ENCODE results near the gene LOXHD1.

LOXHD1 gene

DNA sequence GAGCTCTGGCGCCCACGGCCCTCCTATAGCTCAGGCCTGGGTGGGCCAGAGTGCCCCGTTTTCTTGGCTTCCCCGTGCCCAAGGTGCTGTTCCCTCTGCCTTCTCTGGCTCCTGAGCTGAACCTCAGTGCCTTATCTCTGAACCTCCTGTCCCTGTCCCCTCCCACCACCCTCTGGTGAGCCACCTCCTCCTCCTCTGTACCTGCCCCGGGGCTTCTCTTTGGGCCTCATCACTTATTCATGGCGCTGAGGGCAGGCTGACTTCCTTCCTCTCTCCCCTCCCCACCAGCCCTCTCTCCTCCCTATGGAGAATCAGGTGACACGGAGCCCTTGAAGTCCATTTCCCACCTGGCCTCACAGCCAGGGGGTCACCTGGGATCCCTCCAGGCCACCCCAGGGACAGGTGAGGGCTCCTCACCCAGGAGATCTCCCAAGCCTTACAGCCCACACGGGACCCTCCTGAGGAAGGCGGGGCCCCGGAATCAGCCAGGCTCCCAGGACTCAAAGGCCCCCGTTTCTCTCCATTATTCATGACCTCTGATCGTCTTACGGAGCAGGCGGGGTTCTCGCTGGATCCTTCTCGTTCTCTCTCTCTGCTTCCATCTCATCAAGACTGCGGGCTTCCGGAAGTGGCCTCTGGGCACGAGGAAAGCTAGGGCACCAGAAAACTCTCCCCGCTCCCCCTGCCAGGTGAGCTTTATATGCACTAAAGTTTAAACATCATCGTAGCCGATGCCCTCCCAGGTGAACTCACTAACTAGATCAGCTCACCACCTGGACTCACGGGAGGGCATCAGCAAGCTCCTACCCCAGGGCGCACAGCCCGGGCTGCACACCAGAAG, at the start of gene LOXHD1:
Gene LOXHD1, minus strand, starts transcription at position 106 of the 841 bp plus-strand sequence. CDS start 187 bp downstream, outside the sequence.
- in situ Hi-C loops (cut with HindIII; ENCODE audit: low sequenced_read_pairs): loop anchor here (5.0 kb wide), 1 partner anchor 510 kb away; no protein-coding TSS in a partner anchor

DNA sequence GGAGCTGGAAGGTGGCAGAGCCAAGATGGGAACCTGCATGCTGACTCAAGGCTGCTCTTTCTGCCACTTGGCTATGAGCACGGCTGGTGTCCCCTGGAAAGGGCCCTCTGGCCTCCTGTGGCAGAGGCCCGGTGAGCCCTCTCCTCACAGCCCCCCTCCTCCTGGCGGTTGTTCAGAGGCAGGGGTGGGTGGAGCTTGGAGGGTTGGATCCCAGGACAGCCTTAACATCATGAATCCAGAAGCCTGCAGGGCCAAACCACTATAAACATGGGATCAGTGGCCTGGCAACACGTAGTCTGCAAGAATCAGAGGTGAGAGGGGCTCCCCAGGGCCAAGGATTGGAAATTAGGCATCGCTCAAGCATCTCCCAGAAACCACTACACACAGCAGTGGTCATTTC, 48.5 kb upstream of the LOXHD1 start:
- in situ Hi-C loops (cut with HindIII; ENCODE audit: low sequenced_read_pairs): no loop called here

DNA sequence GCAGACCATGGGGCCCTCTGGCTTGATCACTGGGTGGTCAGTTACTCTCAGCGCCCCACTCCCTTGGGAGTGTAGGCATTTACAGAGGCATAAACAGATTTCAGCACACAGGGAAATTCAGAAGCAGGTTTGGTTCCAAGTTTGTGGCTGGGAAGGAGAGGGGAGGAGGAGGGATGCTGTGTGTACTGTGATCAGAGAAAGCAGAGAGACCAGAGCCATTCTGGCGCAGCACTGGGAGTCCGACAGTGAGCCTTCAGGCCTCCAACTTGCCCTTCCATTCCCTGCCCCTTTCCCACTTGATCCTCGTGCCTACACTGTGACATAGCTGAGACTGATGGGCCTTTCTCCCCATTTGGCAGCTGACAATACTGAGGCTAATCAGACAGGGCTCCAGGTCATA, 47.8 kb upstream of the LOXHD1 start:
- in situ Hi-C loops (cut with HindIII; ENCODE audit: low sequenced_read_pairs): no loop called here

- in situ Hi-C loops (cut with HindIII; ENCODE audit: low sequenced_read_pairs): no loop called here
Measured at GRCh38 chr18:46704189-46704588, 47.2 kb upstream of the LOXHD1 start.

DNA sequence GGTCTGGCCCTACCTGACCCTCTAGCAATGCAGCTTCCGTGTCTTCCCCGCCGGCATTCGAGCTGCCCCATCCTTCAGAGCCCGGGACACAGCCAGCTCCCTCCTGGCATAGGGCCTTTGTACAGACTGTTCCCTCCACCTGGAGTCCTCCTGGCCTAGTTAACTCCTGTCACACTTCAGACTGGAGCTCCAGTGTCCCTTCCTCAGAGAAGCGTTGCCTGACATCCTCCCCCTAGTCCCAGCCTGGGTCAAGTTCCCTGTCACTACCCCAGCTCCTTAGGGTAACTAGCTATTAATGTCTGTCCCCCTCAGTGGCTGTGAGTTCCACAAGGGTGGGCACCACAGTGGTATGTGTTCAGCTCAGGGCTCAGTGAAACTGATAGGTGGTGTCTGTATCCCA, 45.5 kb upstream of the LOXHD1 start:
- in situ Hi-C loops (cut with HindIII; ENCODE audit: low sequenced_read_pairs): no loop called here

DNA sequence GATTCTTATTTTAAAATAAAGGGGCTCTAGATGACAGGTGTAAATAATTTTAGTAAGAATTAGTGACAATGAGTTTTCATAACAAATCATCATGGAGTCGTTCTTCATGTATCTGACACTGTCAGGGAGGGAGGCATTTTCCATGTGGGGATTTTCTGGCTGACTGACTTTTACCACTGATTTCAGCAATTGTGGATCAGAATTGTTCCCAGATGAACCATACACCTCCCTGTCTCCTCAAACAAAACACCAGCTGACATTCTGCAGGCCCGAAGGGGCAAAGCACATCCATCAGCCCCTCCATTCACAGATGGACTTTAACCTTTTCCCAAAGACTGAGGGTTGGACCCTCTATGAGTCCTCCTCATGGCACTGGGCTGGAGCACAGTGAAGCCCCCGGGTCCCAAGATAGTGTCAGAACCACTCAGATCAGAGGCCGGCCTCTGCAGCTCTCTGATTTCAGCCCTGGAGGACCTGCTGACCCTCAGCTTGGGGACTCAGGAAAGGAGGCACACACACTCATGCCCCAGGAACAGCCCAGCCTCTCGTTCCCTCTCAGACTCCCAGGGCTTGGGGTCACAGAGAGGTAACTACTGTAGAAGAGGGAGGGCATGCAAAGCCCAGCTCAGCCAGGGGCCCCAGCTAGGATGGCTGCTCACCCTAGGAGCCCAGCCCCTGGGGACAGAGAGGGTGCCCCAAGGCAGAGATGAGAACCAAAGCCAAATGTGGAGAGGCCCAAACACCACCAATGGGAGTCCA, 43.2 kb upstream of the LOXHD1 start:
- in situ Hi-C loops (cut with HindIII; ENCODE audit: low sequenced_read_pairs): no loop called here

DNA sequence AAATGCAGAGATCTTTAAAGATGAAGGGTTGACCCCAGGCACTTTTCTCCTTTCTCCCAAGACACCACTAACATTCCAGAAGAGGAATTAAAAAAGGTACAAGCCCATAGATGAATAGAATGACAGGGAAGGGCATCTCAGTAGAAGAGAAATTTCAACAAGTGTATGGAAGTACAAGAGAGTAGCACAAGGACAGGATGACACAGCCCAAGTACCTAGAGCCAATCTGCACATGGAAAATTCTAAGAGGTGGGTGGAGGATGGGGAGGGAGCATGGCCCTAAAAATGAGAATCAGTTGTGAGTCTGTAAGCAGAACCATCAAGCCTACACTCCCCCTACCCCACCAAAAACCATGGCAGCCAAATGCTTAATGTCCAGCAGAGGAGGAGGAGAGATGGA, 39.7 kb upstream of the LOXHD1 start:
- in situ Hi-C loops (cut with HindIII; ENCODE audit: low sequenced_read_pairs): no loop called here

DNA sequence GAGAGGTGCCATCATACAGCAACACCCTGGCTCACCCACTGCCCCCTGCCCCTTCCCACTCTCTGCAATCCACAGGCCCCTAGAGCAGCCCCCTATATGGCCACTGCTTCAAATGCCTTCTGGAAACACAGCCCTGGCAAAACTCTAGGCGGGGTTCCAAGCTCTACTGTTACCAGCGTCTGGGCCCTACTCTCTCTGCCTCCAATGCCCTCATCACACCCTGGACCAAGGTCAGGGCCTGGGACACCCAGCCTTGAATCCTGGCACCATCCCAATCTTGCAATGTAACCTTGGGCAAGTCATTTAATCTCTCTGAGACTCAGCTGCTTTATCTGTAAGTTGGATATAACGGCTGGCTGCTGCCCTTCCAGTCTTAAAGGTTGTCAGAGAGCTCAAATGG, 39.2 kb upstream of the LOXHD1 start:
- in situ Hi-C loops (cut with HindIII; ENCODE audit: low sequenced_read_pairs): no loop called here

DNA sequence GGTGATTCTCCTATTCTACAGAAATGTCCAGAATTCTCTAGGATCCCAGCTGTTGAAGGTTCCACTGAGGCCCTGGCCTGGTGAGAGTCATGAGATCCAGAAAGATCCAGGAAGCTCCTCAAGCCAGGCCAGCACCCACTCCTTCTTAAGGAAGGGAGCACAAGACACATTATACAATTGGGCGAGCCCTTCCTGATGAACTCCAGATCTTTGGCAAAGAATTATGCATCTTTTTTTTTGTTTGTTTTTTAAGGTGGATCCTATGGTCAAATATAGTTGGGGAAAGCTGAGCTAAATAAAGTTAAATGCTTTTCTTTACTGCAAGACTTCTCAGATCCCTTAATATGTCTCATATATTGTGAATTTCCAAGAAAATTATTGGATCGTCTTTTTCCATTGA, 37.0 kb upstream of the LOXHD1 start:
- in situ Hi-C loops (cut with HindIII; ENCODE audit: low sequenced_read_pairs): no loop called here

DNA sequence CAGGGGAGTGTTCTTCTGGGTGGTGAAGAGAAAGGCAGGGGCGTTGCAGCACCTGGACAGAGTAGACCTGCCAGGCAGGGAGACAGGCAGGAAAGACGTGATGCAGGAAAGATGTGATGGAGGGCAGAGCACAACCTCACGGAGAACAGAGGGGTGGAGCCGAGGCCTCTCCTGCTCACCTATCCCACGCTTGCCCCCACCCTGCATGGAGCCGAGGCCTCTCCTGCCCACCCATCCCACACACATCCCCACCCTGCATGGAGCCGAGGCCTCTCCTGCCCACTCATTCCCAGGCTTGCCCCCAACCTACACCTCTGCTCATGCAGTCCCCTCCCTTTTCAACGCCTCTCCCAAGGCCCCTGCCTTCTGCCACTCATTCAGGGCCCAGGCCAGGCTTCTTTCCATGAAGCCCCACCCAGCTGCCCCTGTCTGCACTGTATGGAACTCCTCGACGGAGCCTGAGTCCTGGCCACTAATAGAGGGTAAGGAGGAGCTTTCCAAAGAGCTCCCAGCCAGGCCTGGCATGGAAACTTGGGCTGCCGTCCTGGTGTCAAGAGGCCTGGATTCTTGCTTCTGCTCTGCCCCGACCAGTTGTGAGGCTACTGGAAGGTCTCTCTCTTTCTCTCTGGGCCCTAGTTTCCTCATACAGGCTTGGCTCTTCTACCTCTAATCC, 32.0 kb upstream of the LOXHD1 start:
- in situ Hi-C loops (cut with HindIII; ENCODE audit: low sequenced_read_pairs): no loop called here

GRCh38 chr18:46686186-46686585, 29.2 kb upstream of the LOXHD1 start:
- in situ Hi-C loops (cut with HindIII; ENCODE audit: low sequenced_read_pairs): no loop called here

- in situ Hi-C loops (cut with HindIII; ENCODE audit: low sequenced_read_pairs): no loop called here
Measured at GRCh38 chr18:46683252-46683651, 26.2 kb upstream of the LOXHD1 start.

DNA sequence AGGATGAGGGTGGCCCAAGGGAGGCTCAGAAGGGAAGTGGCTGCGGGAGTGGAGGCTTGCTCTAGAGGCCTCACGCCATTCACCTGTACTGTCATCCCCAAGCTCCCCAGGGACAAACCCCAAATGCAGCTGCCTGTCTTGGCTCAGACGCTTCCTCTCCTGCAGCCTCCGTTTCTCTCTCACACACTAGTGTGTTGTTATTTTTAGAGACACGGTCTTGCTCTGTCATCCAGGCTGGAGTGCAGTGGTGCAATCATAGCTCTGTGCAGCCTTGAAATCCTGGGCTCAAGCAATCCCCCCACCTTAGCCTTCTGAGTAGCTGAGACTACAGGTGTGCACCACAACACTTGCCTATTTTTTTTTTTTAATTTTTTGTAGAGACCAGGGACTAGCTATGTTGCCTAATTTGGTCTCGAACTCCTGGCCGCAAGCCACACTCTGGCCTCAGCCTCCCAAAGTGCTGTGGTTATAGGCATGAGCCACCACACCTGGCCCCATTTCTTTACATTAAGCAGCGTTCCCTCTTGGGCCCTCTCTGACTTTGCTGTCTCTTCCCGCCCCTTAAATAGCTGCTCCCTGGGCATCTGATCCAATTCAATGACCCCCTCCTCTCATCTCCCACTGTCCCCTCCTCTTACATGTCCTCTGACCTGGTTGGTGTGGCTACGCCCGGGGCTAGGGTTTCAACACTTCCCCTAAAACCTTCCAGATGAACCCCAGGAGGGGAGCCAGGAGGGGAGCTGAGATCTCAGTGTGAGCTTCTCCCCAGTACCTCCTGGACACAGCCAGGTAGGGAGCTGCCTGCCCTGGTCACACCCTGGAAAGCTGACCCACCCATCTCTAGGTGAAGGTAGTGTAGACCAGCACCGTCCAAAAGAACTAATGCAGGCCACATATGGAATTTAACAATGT, 24.0 kb upstream of the LOXHD1 start:
- in situ Hi-C loops (cut with HindIII; ENCODE audit: low sequenced_read_pairs): no loop called here

GRCh38 chr18:46679846-46680598, 23.0 kb upstream of the LOXHD1 start:
- in situ Hi-C loops (cut with HindIII; ENCODE audit: low sequenced_read_pairs): no loop called here

DNA sequence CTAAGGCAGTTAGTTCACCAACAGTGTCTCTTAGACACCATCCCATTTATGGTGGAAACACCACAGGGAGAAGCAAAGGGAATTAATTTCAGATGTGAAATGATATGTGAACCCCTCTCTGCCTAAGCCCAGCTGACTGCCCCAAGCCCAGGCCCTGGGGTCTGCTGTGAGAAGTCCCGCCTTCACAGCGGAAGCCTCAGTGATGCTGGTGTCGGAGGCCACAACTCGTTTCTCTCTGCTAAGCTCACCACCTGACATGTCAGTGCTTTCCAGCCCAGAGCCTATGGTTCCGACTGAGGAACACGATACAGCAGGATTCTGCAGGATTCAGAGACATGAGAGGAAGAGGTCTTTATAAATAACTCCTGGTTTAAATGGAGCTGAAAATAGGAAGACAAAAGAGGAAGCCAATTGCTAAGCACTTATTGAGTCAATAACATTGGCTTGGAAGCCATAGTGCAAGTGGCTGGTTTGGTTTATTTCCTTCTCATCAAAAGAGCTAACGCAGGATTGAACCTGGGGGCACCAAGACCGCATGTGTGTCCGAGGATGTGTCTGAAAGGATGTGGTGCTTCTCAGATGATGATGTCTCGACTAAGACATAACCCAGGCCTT, 21.9 kb upstream of the LOXHD1 start:
- in situ Hi-C loops (cut with HindIII; ENCODE audit: low sequenced_read_pairs): no loop called here

GRCh38 chr18:46678041-46678440, 21.0 kb upstream of the LOXHD1 start:
- in situ Hi-C loops (cut with HindIII; ENCODE audit: low sequenced_read_pairs): no loop called here

GRCh38 chr18:46677611-46678010, 20.6 kb upstream of the LOXHD1 start:
- in situ Hi-C loops (cut with HindIII; ENCODE audit: low sequenced_read_pairs): no loop called here

DNA sequence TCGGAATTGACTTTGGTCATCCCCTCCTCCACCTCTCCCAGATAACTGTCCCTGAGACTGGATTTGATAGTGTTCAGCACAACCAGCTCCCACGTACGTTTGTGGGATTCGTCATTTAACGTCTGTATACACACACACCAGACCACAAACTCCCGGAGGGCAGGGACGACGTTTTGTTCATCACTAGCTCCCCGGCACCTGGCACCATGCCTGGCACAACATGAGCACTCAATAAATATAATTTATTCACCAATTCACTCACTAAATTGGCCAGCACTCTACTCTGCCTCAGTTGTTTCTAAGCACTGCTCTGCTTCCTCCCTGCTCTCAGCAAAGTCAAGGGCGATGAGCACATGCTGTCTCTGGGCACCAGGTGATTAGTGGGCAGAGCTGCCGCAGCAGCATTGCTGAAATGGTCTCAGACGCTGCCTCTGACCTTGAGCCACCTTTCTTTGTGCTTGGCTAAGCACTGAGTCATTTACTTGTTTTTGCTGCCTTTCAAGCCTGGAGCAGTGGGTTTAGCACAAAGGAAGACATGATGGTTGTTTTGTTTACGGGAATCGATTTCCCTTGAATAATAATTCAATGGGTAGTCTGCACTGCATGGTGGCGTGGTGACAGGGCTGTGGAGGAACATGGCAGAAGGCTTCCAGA, 19.3 kb upstream of the LOXHD1 start:
- in situ Hi-C loops (cut with HindIII; ENCODE audit: low sequenced_read_pairs): no loop called here

DNA sequence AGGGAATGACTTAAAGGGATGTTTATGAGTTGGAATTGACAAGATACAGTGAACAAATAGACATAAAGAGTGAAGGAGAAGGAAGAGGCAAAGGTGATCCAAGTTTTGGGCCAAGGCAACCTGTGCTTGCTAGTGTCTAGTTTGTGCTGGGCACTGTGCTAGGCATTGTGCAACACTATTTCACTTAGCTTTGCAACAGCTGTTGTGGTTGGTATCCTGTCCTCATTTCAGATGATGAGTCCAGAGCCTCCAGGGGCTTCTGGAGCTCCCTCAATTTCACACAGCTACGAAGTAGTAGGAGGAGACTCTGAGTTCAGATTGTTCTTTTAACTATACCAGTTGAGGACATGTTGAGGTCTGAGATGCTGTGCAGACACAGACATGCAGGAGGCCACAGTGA, 18.1 kb upstream of the LOXHD1 start:
- in situ Hi-C loops (cut with HindIII; ENCODE audit: low sequenced_read_pairs): no loop called here
